Astrocyte (in vitro differentiated cells and primary cell): ENCODE measurements around the gene KCNJ18.
"Not testable (repeated sequence)": the region's sequence is repeated elsewhere in the genome, so short reads cannot be mapped to it uniquely, and the experiment has no call there.

Experiments
- CTCF ChIP-seq: IDR thresholded peaks from 2 replicates; pipeline ENCODE4 v1.5.1; 2011; ENCODE audit warnings: low read depth, mild to moderate bottlenecking, inconsistent platforms, low read length, moderate library complexity; ENCODE audit not compliant: insufficient read depth
- EZH2 ChIP-seq: IDR thresholded peaks from 2 replicates; pipeline ENCODE4 v1.6.1; 2012; ENCODE audit warnings: mild to moderate bottlenecking, low read length, inconsistent platforms; ENCODE audit not compliant: insufficient read depth

GRCh38 chr17:21665171-21665570 lies 27.2 kb upstream of the KCNJ18 start:
- not testable (repeated sequence) for TF ChIP-seq CTCF, EZH2
